HG03571 (cell line): Measurements from ENCODE around the gene CHAMP1.
"Not testable (repeated sequence)": the region's sequence is repeated elsewhere in the genome, so short reads cannot be mapped to it uniquely, and the experiment has no call there.

Experiments used
- ATAC-seq: cut with Tn5 transposase; IDR thresholded peaks from one replicate; pipeline ENCODE4 v1.9.1; 2021; ENCODE audit not compliant: unreplicated experiment

CHAMP1 gene

GRCh38 chr13:114330086-114330485 is 15.8 kb downstream of the CHAMP1 start:
- no peak for ATAC-seq

DNA sequence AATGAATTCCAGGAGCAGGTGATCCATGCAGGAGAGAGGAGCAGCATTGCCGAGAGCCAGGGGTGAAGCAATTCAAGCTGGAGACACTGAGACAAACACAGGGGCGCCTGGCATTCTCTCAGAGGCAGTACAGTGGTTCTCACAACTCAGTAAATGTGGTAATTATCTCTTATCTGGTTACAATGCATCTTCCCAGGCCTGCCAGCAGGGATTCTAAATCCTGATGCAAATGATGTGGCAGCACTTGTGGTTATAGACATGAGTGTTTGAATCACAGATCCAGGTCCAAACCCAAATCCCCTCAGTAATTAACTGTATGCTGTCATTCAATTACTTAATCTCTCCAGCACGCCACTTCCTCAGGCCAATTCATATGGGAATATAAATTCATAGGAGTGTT is 19.6 kb downstream of the CHAMP1 start:
- ATAC-seq: not testable (repeated sequence)

GRCh38 chr13:114334305-114335053 is 20.2 kb downstream of the CHAMP1 start:
- ATAC-seq: no peak

DNA sequence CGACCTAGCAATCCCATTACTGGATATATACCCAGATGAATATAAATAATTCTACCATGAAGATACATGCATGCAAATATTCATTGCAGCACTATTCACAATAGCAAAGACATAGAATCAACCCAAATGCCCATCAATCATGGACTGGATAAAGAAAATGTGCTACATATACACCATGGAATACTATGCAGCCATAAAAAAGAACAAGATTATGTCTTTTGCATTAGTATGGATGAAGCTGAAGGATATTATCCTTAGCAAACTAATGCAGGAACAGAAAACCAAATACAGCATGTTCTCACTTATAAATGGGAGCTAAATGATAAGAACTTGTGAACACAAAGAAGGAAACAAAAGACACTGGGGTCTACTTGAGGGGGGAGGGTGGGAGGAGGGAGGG is 22.2 kb downstream of the CHAMP1 start:
- ATAC-seq: not testable (repeated sequence)

- ATAC-seq: no peak
These were observed 24.7 kb downstream of the CHAMP1 start for GRCh38 chr13:114338959-114339358.

DNA sequence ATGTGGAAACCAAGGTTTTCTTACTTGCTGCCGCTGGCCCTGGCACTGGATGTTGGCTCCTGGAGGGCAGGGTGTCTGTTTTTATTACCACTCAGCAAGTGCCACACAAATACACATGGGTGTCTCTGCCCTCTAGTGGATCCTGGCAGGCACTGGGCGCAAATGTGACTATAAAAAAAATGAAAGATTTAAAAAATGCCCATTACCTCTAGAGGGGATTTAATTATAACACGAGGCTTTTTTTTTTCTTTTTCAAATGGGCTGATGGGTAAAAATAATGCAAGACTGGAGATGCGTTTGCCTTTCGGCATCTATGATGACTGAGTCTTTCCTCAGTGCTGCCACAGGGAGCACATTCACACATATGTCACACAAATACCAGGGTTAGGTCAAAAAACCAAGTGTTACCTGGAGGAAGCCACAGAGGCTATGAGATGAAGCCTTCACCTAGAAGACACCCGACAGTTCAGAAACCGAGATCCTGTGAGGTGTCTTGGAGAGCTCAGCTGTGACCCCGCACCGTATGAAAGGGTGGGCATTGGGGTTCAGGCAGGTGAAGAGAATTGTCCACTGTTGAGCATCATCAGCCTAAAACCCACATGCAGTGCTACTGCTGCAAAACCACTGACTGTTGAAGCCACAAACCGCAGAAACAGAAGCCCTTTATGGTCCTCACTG is 25.7 kb downstream of the CHAMP1 start:
- no peak for ATAC-seq

GRCh38 chr13:114341003-114341777 is 26.9 kb downstream of the CHAMP1 start:
- no peak for ATAC-seq

GRCh38 chr13:114347256-114347655 is 33.0 kb downstream of the CHAMP1 start:
- ATAC-seq: not testable (repeated sequence)

GRCh38 chr13:114352763-114353162 is 38.5 kb downstream of the CHAMP1 start:
- not testable (repeated sequence) for ATAC-seq

DNA sequence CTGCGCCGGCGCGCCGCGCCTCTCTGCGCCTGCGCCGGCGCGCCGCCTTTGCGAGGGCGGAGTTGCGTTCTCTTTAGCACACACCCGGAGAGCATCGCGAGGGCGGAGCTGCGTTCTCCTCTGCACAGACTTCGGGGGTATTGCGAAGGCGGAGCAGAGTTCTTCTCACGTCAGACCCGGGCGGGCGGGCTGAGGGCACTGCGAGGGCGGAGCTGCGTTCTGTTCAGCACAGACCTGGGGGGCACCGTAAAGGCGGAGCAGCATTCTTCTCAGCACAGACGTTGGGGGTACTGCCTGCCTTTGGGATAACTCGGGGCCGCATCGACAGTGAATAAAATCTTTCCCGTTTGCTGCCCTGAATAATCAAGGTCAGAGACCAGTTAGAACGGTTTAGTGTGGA is 39.1 kb downstream of the CHAMP1 start:
- not testable (repeated sequence) for ATAC-seq
